CD4-positive, alpha-beta T cell treated with Interleukin-10 for 1 hour (primary cell): ENCODE data around the gene PRKCSH.

ENCODE experiments used
- DNase-seq: peaks from one replicate; pipeline ENCODE4 v3.0.0-alpha.2; 2020

Gene PRKCSH

GRCh38 chr19:11479090-11479897 is 43.9 kb downstream of the PRKCSH start:
- peak; percentile 15 for DNase-seq

GRCh38 chr19:11479898-11480714 is 44.7 kb downstream of the PRKCSH start:
- no peak for DNase-seq

GRCh38 chr19:11480715-11481533 is 45.5 kb downstream of the PRKCSH start, which contains the start of gene ELAVL3:
Gene ELAVL3, minus strand, starts transcription at chr19:11481046. Its CDS starts 438 bp downstream, at chr19:11480608.
- peak; percentile 5 for DNase-seq

- peak; percentile 74 for DNase-seq
These were observed 46.3 kb downstream of the PRKCSH start for GRCh38 chr19:11481534-11482383.

- peak; percentile 90 for DNase-seq
These were observed 47.1 kb downstream of the PRKCSH start for GRCh38 chr19:11482384-11483050.

- DNase-seq, result no peak
These were observed 48.1 kb downstream of the PRKCSH start for GRCh38 chr19:11483366-11484111.

- no peak for DNase-seq
These were observed 49.9 kb downstream of the PRKCSH start for GRCh38 chr19:11485245-11485837.

- no peak for DNase-seq
These were observed 51.4 kb downstream of the PRKCSH start for GRCh38 chr19:11486661-11487503.

- DNase-seq, result no peak
These were observed 53.9 kb downstream of the PRKCSH start for GRCh38 chr19:11489378-11489777.

- DNase-seq, result no peak
These were observed 59.3 kb downstream of the PRKCSH start for GRCh38 chr19:11494634-11495285.

- DNase-seq, result no peak
These were observed 60.0 kb downstream of the PRKCSH start for GRCh38 chr19:11495481-11495880.

- DNase-seq, result no peak
These were observed 60.5 kb downstream of the PRKCSH start for GRCh38 chr19:11495885-11496284.

- peak; percentile 68 for DNase-seq
These were observed 61.1 kb downstream of the PRKCSH start for GRCh38 chr19:11496391-11497163.

GRCh38 chr19:11499220-11499726 is 63.8 kb downstream of the PRKCSH start:
- DNase-seq, result no peak

GRCh38 chr19:11499890-11500420 is 64.5 kb downstream of the PRKCSH start:
- no peak for DNase-seq
